Dermis blood vessel endothelial cell (primary cell): ENCODE measurements around the gene PIRT. TPM values are rescaled to one million over a fixed set of nuclear protein-coding genes. Genes with fewer than 3 reads are reported as not detected.

Experiments used
- DNase-seq: peaks from one replicate; pipeline ENCODE4 v3.0.0; 2010
- total RNA-seq: library from RNA; depleted of rRNA; stranded (reverse); fragments of >200 nt; gene quantifications from 2 replicates; pipeline ENCODE4 v1.2.3, GENCODE V29; 2014

The PIRT gene
- total RNA-seq, 1 donor from 2014 or later = not detected

DNA sequence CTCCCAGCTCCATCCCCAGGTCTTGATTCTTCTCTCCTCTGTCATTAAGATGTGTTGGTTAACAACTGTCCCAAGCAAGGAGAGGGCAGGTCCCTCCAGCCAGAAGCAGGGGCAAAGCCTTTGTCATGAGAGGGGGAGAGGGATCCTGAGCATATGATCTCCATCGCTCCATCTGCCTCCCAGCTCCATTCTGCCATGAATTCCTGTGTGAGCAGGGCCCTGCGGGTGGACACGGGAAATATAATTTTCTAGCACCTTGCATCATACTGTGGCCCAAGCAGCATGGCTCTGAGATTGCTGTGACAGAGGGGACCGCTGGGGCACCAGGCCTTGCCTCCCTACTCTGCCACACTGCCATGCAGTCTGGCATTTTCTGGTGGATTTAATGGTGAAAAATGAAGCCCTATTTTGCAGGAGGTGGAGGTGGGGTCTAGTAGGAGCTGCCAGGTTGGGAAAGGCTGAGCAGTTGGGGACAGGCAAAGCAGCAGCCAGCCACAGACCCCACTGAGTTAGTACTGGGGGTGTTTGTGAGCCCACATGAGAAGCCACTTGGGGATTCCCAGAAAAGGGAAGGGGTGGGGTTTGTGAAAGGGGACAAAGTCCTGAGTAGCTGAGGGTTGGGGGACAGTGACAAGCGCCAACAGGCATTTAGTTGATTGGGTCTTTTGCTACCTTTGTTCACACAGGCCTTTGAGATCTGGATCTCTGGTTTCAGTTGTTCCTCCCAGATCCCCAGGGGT, 50.4 kb downstream of the PIRT start:
- DNase-seq = no peak

DNA sequence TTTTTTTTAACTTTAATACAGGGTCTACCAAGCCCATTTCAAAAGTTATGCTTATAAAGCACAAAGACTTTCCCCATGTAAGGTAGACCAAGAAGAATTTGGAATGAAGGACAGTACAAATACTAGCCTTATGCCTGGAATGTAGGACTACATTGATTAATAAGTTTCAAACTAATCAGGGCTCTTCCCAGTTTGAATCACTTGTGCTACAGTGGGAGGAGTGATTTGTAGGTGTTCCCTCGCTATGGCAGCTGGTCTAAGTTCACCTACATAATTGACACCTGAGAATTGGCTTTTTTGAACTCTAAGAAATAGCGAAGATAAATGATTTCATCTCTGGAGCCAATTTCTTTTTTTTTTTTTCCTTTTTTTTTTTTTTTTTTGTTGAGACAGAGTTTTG, 52.6 kb downstream of the PIRT start:
- no peak for DNase-seq

DNA sequence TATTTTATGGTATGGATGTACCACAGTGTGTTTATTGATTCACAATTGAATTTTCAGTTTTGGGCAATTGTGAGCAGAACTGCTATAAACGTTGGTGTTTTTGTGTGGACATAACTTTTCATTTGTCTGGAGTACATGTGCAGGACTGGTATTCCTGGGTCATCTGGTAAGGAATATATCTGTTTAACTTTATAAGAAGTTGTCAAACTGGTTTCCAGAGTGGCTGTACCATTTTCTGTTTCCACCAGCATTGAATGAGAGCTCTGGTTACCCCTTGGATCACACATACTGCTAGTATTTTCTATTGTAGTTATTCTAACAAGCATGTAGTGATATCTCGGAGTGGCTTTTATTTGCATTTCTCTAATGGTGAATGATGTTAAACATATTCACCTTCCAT, 58.3 kb downstream of the PIRT start:
- no peak for DNase-seq

DNA sequence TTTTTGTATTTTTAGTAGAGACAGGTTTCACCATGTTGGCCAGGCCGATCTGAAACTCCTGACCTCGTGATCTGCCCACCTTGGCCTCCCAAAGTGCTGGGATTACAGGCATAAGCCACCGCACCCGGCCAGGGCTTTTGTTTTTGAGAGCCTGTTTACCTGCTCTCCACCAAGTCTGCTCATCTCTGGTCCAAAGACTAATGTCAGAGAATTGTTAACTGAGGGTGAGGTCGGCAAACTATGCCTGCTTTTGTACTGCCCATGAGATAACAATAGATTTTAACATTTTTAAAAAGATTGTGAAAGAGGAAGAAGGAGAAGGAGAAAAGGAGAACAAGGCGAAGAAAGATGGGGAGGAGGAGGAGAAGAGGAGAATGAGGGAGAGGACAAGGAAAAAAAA, 60.0 kb downstream of the PIRT start:
- no peak for DNase-seq

DNA sequence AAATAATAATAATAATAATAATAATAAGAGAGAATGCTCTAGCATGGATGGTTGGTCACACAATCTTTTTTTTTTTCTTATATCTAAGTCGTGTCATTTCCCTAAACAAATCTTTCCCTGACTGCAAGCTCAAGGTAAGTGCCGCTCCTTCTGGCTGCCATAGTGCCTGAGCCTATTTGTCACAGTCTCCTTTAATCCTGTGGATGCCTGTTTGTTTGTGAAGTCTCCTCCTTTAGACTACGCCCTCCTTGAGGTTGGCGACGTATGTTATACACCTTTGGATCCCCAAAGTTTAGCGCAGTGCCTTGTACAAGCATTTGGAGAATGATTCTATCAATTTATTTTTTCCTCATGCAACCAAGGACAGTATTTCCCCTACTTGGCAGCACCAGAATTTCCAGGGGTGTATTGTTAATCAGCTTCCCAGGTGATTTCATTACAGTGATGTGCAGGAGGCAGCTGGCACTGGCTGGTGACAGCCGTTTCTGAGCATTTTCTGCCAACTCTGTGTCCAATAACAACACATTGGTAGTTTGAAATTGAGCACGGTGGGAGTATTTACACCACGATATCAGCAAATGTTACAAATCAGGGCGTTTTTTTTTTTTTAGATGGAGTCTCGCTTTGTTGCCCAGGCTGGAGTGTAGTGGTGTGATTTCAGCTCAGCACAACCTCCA, 60.6 kb downstream of the PIRT start:
- no peak for DNase-seq

DNA sequence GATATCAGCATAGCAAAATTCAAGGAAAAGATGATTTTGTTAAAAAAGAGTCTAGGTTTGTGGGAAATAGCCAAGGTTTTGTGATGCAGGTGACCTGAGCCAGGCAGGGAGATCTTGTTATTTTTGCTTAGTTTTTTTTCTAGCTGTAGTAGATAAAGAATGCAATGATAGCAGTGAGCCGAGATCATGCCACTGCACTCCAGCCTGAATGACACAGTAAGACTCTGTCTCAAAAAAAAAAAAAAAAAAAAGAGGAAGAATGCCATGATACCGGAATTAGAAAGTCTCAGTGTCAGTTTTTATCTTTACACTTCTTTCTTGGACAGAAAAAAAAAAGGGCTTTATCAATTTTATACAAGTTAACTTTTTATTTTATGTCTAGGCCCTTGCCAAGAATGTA, 61.5 kb downstream of the PIRT start:
- DNase-seq = no peak

DNA sequence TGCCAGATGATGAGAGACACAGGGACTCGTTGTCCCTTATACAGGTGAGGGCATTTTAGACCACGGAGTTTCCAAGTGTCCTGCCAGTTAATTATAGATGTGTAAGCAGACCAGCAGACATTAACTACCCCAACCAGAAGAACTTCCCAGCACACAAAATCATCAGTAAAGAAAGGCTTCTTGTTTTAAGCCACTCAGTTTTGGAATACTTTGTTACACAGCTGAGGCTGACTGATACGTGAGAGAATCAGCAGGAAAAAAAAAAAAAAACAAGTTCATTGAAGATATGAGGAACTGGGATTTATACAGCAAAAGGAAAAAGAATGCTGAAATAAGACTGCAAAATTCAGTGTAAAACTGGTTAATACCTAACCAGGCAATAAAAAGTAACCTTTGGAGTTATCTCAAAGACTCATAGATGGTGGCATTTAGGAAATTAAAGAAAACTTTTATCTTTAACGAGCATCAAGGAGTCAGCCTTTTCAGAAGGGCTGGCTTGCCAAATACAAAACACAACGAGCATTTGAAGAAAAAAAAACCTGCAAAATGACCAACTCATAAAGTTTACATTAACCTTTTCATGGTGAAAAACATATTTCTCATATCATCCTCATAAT, 62.0 kb downstream of the PIRT start:
- no peak for DNase-seq

DNA sequence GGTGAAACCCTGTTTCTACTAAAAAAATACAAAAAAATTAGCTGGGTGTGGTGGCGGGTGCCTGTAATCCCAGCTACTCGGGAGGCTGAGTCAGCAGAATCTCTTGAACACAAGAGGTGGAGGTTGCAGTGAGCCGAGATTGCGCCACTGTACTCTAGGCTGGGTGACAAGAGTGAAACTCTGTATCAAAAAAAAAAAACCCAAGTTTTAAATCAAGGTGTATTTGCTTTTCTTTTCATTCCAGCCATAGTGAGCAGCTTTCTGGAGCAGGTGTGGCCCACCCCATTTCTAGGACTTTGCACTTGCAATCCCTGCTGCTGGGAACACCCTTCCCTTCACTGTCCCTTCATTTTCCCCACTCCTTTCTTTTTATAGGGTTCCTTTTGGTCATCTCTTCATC, 62.8 kb downstream of the PIRT start:
- DNase-seq = no peak

DNA sequence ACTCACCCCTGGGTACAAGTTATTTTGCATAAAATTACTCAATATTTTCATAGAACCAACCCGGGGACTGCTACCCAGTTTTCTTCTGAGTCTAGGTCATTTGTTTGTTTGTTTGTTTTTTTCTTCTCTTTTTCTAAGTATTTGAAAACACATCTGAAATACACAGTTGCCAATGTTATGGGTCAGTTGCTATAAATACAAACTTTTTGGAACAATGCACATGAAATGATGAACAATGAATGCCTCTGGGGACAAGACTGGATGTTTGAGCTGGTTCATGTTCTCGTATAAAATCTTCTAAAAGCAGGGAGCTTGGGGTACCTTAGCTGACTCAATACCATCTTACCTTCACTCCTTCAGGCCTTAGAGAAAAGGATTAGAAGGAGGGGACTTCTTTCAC, 64.5 kb downstream of the PIRT start:
- no peak for DNase-seq

Other genes with a start within 250 kb of the PIRT start
- 0.34 and 0.51 TPM in 2 replicates for gene MYH3, start 180.8 kb downstream of the PIRT start, total RNA-seq
- gene SCO1, start 140.6 kb downstream of the PIRT start, total RNA-seq = 28.2 and 36.1 TPM in 2 replicates
- 8.9 and 9.7 TPM in 2 replicates for gene ADPRM, start 140.5 kb downstream of the PIRT start, total RNA-seq
- gene TMEM220, start 108.1 kb downstream of the PIRT start, total RNA-seq = 1.5 and 2.7 TPM in 2 replicates
- gene TMEM238L, start 34.0 kb downstream of the PIRT start, total RNA-seq = not detected in 2 replicates